ENCODE results near the gene CFB.
"Not testable (repeated sequence)": the region's sequence is repeated elsewhere in the genome, so short reads cannot be mapped to it uniquely, and the experiment has no call there.

The CFB gene

GRCh38 chr6:31971993-31972708 lies 26.3 kb downstream of the CFB start, which contains the start of gene DXO:
Gene DXO (minus strand): TSS chr6:31972138. CDS start chr6:31971675, 463 bp downstream.
- peak; percentile 97 to 99 (median 98) for DNase-seq

DNA sequence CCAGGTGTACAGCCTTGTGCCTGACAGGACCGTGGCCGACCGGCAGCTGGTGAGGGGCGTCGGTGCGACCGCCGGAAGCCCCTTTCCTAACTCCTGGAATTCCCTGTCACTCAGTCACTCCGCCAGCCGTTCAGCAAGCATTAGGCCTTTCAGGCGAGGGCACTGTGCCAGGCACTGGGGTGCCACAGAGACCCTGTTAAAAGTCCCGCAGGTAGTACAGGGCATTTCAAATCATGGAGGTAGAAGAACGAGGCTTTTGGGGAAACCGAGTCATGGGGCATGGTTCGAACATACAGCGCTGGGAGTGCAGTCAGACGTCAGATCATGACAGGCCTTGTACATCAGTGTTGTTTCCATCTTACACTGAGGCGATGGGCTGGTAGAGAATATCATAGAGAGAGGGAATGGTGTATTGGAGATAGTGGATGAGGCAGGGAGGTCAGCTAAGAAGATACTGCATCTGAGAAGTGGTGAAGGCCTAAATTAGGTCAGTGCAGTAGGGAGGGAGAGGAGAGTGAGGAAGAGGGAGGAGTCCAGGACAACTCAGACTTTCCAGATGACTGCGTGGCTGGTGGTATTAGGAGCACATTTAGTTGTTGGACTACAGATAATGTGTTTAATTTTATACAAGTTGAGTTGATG lies 26.9 kb downstream of the CFB start:
- no peak for DNase-seq

DNA sequence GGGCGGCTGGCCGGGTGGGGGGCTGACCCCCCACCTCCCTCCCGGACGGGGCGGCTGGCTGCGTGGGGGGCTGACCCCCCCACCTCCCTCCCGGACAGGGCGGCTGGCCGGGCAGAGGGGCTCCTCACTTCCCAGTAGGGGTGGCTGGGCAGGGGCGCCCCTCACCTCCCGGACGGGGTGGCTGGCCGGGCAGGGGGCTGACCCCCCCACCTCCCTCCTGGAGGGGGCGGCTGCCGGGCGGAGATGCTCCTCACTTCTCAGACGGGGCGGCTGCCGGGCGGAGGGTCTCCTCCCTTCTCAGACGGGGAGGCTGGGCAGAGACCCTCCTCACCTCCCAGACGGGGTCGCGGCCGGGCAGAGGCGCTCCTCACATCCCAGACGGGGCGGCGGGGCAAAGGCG lies 30.2 kb downstream of the CFB start:
- not testable (repeated sequence) for DNase-seq

- DNase-seq, result no peak
Measured at GRCh38 chr6:31977816-31978431, 32.0 kb downstream of the CFB start.

- DNase-seq, result no peak
Measured at GRCh38 chr6:31978831-31979230, 32.9 kb downstream of the CFB start.

- DNase-seq, result no peak
Measured at GRCh38 chr6:31979238-31979898, 33.5 kb downstream of the CFB start.

DNA sequence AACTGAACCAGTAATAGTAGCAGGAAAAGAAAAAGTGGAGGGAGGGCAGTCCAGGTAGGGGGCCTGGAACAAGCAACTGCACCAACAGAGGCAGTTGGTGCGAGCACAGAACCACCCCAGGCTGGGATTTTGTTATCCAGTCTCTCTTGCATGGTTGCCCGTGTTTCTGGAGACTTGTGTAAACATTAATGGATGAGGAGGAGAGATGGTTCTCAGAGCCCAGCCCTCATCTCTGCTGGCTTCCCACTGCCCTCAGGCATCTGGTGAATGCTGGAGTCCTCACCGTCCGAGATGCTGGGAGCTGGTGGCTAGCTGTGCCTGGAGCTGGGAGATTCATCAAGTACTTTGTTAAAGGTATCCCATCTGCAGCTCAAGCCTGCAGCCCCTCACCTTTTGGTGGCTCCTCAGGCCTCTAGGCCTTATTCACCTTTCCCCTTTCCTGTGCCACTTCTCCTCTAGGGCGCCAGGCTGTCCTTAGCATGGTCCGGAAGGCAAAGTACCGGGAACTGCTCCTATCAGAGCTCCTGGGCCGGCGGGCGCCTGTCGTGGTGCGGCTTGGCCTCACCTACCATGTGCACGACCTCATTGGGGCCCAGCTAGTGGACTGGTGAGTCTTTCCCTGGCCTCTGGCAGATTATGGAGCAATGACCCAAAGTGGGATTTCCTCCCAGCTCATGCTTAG lies 34.4 kb downstream of the CFB start:
- DNase-seq, result not testable (repeated sequence)

GRCh38 chr6:31980998-31981397 lies 35.1 kb downstream of the CFB start:
- DNase-seq, result not testable (repeated sequence)

- not testable (repeated sequence) for DNase-seq
Measured at GRCh38 chr6:31981744-31982143, 35.8 kb downstream of the CFB start, which contains the start of gene C4A. Gene C4A (plus strand): TSS chr6:31982057. CDS start chr6:31982108, 51 bp downstream.

DNA sequence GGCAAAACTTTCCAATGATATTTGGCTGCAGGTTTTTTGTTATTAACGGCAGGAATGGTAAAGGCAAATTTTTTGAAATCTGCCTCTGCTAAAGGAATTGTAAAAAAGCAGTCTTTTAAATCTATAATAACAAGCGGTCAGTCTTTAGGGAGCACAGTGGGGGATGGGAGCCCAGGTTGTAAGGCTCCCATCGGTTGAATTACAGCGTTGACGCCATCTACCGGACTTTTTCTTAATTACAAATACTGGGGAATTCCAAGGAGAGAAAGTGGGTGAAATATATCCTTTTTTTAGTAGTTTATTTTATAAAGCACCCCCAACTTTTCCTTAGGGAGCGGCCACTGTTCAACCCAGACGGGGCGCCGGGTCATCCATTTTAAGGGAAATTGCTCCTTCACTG lies 43.5 kb downstream of the CFB start:
- not testable (repeated sequence) for DNase-seq

GRCh38 chr6:31994421-31994820 lies 48.5 kb downstream of the CFB start:
- DNase-seq, result not testable (repeated sequence)

- not testable (repeated sequence) for DNase-seq
Measured at GRCh38 chr6:31996385-31996784, 50.5 kb downstream of the CFB start.
